Spinal cord (tissue), 10 donors: ENCODE results near the gene TMC4. TPM values are rescaled to one million over a fixed set of nuclear protein-coding genes. Genes with fewer than 3 reads are reported as not detected.
"Not testable (repeated sequence)": the region's sequence is repeated elsewhere in the genome, so short reads cannot be mapped to it uniquely, and the experiment has no call there.

Source experiments
- DNase-seq, 6 donors: peaks; one replicate each; pipeline versions ENCODE4 v3.0.0 to v3.0.0-alpha.2; 2013 to 2015; ENCODE audit warnings: low spot score in 6 of 6, low read depth in 4 of 6
- H3K27ac ChIP-seq: one replicate; pipeline ENCODE4 v1.5.1; 2013; ENCODE audit warnings: low read depth, low read length, control low read depth
- H3K27me3 ChIP-seq: one replicate; pipeline ENCODE4 v1.6.1; 2013; ENCODE audit warnings: low read length; ENCODE audit not compliant: control insufficient read depth, insufficient read depth
- H3K36me3 ChIP-seq: one replicate; pipeline ENCODE4 v1.6.1; 2013; ENCODE audit warnings: low read length; ENCODE audit not compliant: control insufficient read depth, insufficient read depth
- H3K4me1 ChIP-seq: one replicate; pipeline ENCODE4 v1.6.1; 2013; ENCODE audit warnings: low read length; ENCODE audit not compliant: control insufficient read depth, insufficient read depth
- H3K4me3 ChIP-seq: one replicate; pipeline ENCODE4 v1.5.1; 2013; ENCODE audit warnings: low read depth, low read length, control low read depth
- H3K9me3 ChIP-seq: one replicate; pipeline ENCODE4 v1.6.1; 2013; ENCODE audit warnings: low read length; ENCODE audit not compliant: control insufficient read depth, insufficient read depth
- WGBS: methylation state at CpG from one replicate; pipeline ENCODE4 v1.1.5; 2013; ENCODE audit warnings: missing lambda C conversion rate; ENCODE audit not compliant: insufficient coverage; 5-methylcytosine and 5-hydroxymethylcytosine counted together
- long read RNA-seq, 4 donors: transcript quantifications; one replicate each; lab custom pipeline, GENCODE V29; 2026
- polyA plus RNA-seq, 2 donors: library from polyadenylated mRNA; unstranded; fragments of 120-200 nt; gene quantifications; one replicate each; pipeline ENCODE4 v1.2.1, GENCODE V29; 2013; ENCODE audit not compliant: insufficient read length in 2 of 2
- total RNA-seq, 2 donors: library from RNA; depleted of rRNA in 1 of 2; stranded (reverse); fragments of 120-200 nt in 1 of 2; fragments of >200 nt in 1 of 2; gene quantifications; one replicate each; pipeline versions ENCODE4 v1.2.3 to v1.2.4, GENCODE V29; 2013 to 2014
- donor health status: healthy.

TMC4 gene
- 1 to 10 TPM in 1 of 2 donors, under 1 TPM in 1; 0.50 to 2.1 TPM for total RNA-seq
- polyA plus RNA-seq, result 1 to 10 TPM; 2.8 to 4.2 TPM
- long read RNA-seq, donor 1, result 0 reads
- long read RNA-seq, donor 2, result 0 reads
- long read RNA-seq, donor 3, partial matches to known transcripts, result 0 of 1 reads
- long read RNA-seq, donor 3, other reads (novel, unspliced or antisense), result 0 of 1 reads
- long read RNA-seq, donor 4, partial matches to known transcripts, result 12 of 16 reads
- long read RNA-seq, donor 4, other reads (novel, unspliced or antisense), result 0 of 16 reads

- H3K27me3 ChIP-seq, result no peaks in the 10 kb centered on the region
- H3K9me3 ChIP-seq, result no peaks in the 10 kb centered on the region
- no peak within 1 kb of the TSS for H3K4me3 ChIP-seq
- H3K36me3 ChIP-seq, result peaks cover 28% of the 10 kb centered on the region
- no peak within 1 kb of the TSS for H3K27ac ChIP-seq
- no peak for DNase-seq
- H3K4me1 ChIP-seq, result peaks cover 5% of the 10 kb centered on the region
- 15% methylated on average over 13 of the region's 13 CpGs for WGBS
Observed at GRCh38 chr19:54172471-54173358, at the start of gene TMC4. TSS of gene TMC4 (minus strand) at chr19:54173160. CDS start at chr19:54173117, 43 bp downstream.

DNA sequence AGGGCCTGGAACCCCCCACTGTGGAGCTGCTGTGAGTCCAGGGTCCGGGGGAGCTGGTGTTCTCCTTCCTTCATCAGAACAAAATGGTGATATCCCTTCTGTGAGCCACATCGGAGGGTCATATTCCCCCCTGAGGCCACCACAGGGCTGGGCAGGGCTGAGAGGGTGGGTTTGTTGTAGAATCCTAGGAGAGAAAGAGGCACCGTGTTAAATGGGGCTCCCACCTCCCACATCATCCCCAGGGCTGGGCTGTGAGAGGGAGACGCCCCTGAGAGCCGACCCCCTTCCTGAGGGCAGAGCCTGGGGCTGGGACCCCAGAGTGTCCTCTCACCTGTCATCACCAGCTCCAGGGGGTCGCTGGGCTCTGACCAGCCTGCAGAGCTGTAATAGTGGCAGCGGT, 49.0 kb upstream of the TMC4 start:
- not testable (repeated sequence) for H3K4me1 ChIP-seq, H3K9me3 ChIP-seq, DNase-seq, H3K27me3 ChIP-seq, H3K27ac ChIP-seq, H3K4me3 ChIP-seq, H3K36me3 ChIP-seq
- WGBS, result no CpG with 5 or more reads among the region's 7 CpGs

DNA sequence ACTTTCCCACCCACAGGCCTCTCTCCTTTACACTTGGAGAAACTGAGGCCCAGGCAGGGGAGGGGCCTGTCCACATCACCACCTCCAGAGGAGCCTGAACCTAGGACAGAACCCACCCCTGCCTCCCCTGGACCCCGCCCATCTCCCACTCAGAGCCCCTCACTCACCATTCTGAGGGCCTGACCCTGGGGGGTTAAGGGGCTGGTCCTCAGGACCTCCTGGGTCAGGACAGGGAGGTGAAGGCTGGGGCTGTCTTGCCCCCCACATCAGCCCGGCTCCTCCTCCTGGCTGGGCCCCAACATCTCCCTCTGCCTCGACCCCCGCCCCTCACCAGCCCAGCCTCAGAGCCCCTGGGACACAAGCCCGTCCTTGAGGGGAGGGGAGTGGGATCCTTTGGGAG, 46.7 kb upstream of the TMC4 start:
- H3K4me1 ChIP-seq, DNase-seq, H3K4me3 ChIP-seq, H3K36me3 ChIP-seq, H3K9me3 ChIP-seq, H3K27me3 ChIP-seq, H3K27ac ChIP-seq: not testable (repeated sequence)
- no CpG with 5 or more reads among the region's 5 CpGs for WGBS

DNA sequence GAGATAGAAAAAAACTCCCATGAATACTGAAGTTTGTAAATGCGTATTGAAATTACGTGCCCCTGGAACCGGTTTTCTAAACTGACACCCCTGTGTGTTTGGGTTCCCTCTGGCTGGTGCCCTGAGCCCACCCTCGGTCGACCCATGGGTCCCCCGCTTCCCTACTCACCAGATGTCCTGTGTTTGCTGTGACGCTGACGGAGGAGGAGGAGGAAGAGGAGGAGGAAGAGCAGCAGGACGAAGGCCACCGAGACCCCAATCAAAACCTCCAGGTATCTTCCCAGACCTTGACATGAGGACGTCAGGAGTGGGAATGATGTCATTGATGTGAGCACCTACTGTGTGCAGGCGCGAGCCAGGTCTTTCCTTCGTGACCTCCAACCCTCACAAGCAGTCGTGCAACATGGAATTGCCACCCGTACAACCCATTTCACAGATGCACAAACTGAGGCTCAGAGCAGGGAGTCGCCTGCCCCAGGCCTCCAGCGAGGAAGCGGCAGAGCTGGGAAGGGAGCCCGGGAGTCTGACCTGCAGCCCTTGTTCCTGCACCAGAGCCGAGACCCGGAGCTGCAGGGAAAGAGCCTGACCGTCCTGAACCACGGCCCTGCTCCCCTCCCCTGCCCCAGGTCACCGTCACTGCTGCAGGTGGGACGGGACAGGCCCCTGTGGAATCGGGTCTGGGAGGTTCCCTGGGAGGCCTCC, 46.2 kb upstream of the TMC4 start:
- DNase-seq, result no peak
- H3K27me3 ChIP-seq, result no peaks in the 10 kb centered on the region
- no peaks in the 10 kb centered on the region for H3K4me1 ChIP-seq
- H3K4me3 ChIP-seq, result no peak overlapping the region
- no peak overlapping the region for H3K27ac ChIP-seq
- no peaks in the 10 kb centered on the region for H3K9me3 ChIP-seq
- H3K36me3 ChIP-seq, result peaks cover 8% of the 10 kb centered on the region
- WGBS, result 90% methylated on average over 19 of the region's 27 CpGs

DNA sequence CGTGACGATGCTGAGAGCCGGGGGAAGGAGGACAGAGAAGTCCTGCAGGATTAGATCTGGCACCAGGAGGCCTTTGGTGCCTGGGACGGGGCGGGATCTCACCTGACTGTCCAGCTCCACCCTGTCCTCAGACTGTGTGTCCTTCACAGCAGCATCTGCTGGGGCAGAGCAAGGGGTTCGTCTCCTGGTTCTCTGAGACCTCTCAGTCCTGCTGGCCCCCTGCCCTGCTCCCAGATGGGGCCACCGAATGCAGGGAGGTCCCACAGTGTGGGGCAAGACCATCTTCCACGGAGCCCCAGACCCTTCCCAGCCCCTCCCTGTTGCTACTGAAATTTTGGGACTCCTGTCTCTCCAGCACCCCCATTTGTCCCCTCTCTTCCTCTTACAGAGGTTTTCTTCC, 45.3 kb upstream of the TMC4 start:
- H3K9me3 ChIP-seq, result no peaks in the 10 kb centered on the region
- 72% methylated on average over 8 of the region's 8 CpGs for WGBS

DNA sequence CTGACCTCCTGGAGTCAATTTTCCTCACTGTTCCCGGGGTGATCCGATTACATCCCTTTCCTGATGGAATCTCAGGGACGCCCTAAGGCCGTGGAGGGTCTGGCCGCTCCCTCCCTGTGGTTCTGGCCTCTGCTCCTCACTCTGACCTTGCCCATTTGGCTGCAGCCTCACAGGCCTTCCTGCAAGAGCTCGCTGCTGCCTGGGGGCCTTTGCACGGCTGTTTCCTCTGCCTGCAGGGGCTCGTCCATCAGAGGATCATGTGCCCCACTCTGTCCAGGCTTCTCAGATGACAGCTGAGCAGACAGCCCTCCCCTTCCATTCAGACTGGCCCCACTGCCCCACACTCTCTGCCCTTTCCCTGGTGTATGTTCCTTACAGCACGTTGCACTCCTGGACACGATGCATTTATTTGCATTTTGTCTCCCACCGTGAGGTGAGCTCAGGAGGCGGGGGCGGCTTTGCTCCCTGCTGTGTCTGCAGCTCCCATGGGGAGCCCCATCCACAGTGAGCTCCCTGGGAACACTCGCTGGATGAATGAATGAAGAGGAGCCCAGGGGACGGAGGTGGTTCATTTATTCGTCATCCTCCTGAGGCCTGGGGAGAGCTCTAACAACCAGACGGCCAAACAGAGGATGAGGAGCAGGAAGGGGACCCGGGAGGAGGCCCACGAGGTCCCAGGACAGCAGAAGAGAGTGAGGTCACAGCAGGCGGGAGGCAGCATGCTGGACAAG, 44.7 kb upstream of the TMC4 start:
- not testable (repeated sequence) for H3K27ac ChIP-seq, H3K4me1 ChIP-seq, DNase-seq, H3K27me3 ChIP-seq, H3K9me3 ChIP-seq, H3K36me3 ChIP-seq, H3K4me3 ChIP-seq
- WGBS, result 36% methylated on average over 9 of the region's 20 CpGs

More for the DNA sequence above, 45.3 kb upstream of the TMC4 start:
- Histone ChIP-seq H3K4me3 (no peak overlapping the region), H3K4me1 (no peaks in the 10 kb centered on the region), H3K27ac (no peak overlapping the region), H3K36me3 (peaks cover 8% of the 10 kb centered on the region), H3K27me3 (no peaks in the 10 kb centered on the region)
- no peak for DNase-seq

- Histone ChIP-seq H3K27ac (no peak overlapping the region), H3K27me3 (no peaks in the 10 kb centered on the region), H3K9me3 (no peaks in the 10 kb centered on the region), H3K4me1 (no peaks in the 10 kb centered on the region), H3K4me3 (no peak overlapping the region), H3K36me3 (peaks cover 8% of the 10 kb centered on the region)
- WGBS, result 71% methylated on average over 8 of the region's 9 CpGs
- DNase-seq, result no peak
Observed at GRCh38 chr19:54216869-54217268, 43.9 kb upstream of the TMC4 start.

DNA sequence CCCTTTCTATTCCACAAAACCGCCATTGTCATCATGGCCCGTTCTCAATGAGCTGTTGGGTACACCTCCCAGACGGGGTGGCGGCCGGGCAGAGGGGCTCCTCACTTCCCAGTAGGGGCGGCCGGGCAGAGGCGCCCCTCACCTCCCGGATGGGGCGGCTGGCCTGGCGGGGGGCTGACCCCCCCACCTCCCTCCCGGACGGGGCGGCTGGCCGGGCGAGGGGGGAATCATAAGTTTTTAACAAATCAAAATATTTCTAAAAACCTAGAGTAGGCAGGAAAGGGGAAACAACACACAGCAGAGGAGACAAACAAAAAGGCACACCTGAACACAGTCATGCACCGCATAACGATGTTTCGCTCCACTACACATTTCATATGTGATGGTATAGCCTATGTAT, 41.8 kb upstream of the TMC4 start:
- H3K36me3 ChIP-seq, H3K27ac ChIP-seq, H3K4me3 ChIP-seq, H3K4me1 ChIP-seq, H3K27me3 ChIP-seq, DNase-seq, H3K9me3 ChIP-seq: not testable (repeated sequence)
- WGBS, result no CpG with 5 or more reads among the region's 19 CpGs

GRCh38 chr19:54214217-54214616, 41.3 kb upstream of the TMC4 start:
- DNase-seq, H3K27me3 ChIP-seq, H3K27ac ChIP-seq, H3K9me3 ChIP-seq, H3K4me3 ChIP-seq: not testable (repeated sequence)
- WGBS, result no CpG with 5 or more reads among the region's 5 CpGs
- H3K36me3 ChIP-seq, result peaks cover 10% of the 10 kb centered on the region
- peaks cover 11% of the 10 kb centered on the region for H3K4me1 ChIP-seq
